HG02610 (cell line): Measurements from ENCODE around the gene DCN.
A peak's percentile ranks its signal among the peaks of the same experiment; 100 is the strongest.

Source experiments
- ATAC-seq: cut with Tn5 transposase; IDR thresholded peaks from one replicate; pipeline ENCODE4 v1.9.1; 2021; ENCODE audit warnings: mild to moderate bottlenecking, moderate library complexity; ENCODE audit not compliant: unreplicated experiment

Gene DCN

GRCh38 chr12:91140026-91140931, 42.3 kb downstream of the DCN start:
- no peak for ATAC-seq

GRCh38 chr12:91139286-91139685, 43.3 kb downstream of the DCN start:
- no peak for ATAC-seq

GRCh38 chr12:91138337-91138920, 44.2 kb downstream of the DCN start:
- no peak for ATAC-seq

GRCh38 chr12:91133871-91134270, 48.7 kb downstream of the DCN start:
- no peak for ATAC-seq

- no peak for ATAC-seq
Observed at GRCh38 chr12:91129662-91130362, 52.8 kb downstream of the DCN start.

GRCh38 chr12:91127751-91128150, 54.9 kb downstream of the DCN start:
- no peak for ATAC-seq

- no peak for ATAC-seq
Observed at GRCh38 chr12:91127306-91127705, 55.3 kb downstream of the DCN start.

GRCh38 chr12:91126516-91126915, 56.1 kb downstream of the DCN start:
- no peak for ATAC-seq

GRCh38 chr12:91123236-91123916, 59.2 kb downstream of the DCN start:
- ATAC-seq = no peak

GRCh38 chr12:91120781-91121180, 61.8 kb downstream of the DCN start:
- ATAC-seq = no peak

- ATAC-seq = no peak
Observed at GRCh38 chr12:91119089-91119488, 63.5 kb downstream of the DCN start.

GRCh38 chr12:91113621-91114020, 69.0 kb downstream of the DCN start:
- no peak for ATAC-seq

- no peak for ATAC-seq
Observed at GRCh38 chr12:91111366-91112325, 71.0 kb downstream of the DCN start, which contains the start of gene LUM. TSS of gene LUM (minus strand) at chr12:91111494. CDS start at chr12:91108979, 2,515 bp downstream.

GRCh38 chr12:91110311-91110924, 72.2 kb downstream of the DCN start:
- ATAC-seq = no peak

GRCh38 chr12:91109581-91110310, 72.9 kb downstream of the DCN start:
- no peak for ATAC-seq

- ATAC-seq = peak; percentile 81
Observed at GRCh38 chr12:91109148-91109564, 73.5 kb downstream of the DCN start.

- no peak for ATAC-seq
Observed at GRCh38 chr12:91108196-91108755, 74.3 kb downstream of the DCN start.

- ATAC-seq = no peak
Observed at GRCh38 chr12:91106283-91106682, 76.3 kb downstream of the DCN start.
